Activated CD8-positive, alpha-beta memory T cell treated with anti-CD3 and anti-CD28 coated beads, Interleukin-2, amount 50 U/mL, for 24 hours (primary cell): ENCODE data around the gene FAM210B.
"Not testable (repeated sequence)": the region's sequence is repeated elsewhere in the genome, so short reads cannot be mapped to it uniquely, and the experiment has no call there.

Source experiments
- DNase-seq: peaks from one replicate; pipeline ENCODE4 v3.0.0-alpha.2; 2020; ENCODE audit errors: extremely low read depth

FAM210B gene

DNA sequence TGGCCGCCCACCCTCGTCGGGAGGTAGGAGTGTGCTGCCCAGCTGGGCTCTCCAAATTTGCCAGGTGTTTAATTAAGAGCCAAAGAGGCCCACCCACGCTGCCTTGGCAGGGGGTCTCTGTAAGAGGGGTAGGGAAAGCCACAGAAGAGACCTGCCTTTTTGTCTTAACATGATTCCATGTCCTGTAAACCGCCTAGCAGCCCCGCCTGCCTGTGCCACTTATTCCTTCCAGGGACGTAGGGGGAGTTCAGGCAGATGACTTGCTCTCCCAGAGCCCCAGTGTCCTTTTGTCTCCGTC is 2.1 kb downstream of the FAM210B start:
- no peak for DNase-seq

DNA sequence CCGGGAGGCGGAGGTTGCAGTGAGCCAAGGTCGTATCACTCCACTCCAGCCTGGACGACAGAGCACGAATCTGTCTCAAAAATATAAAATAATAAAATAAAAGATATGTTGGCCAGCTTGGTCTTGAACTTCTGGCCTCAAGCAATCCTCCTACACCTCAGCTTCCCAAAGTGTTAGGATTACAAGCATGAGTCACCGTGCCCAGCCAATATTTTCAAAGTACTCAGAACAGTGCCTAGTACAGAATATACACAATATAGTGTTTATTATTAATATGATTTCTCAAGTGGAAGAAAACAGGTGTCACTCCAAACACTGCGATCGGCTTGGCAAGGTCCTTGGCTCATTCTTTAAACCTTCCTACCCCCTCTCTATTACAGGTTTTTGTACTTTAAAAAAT is 3.1 kb downstream of the FAM210B start:
- DNase-seq = no peak

DNA sequence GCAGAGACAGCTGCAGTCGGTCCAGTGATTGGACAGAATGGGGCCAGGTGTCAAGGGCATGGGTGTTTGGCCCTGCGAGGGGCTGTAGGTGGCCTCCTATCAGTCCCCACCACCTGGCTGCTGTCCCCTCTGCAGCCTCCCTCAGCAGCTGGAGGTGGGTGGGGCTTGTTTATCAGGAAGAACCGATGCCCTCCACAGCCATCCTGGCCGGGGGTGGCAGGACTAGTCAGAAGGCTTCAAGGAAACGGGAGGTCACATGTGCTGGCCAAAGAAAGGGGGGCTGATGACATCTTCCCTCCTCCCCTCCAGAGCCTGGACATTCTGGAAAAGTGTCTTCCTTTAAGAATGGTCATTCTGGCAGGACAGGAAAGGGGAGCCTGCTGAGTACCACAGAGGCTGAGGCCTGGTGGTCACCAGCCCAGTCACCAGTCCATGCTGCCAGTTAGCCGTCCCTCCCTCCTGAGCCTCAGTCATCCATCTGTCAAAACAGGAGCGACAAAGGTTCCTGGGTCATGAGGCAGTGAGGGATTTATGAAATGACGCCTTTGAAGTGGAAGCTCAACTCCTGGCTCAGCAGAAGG is 4.1 kb downstream of the FAM210B start:
- no peak for DNase-seq

DNA sequence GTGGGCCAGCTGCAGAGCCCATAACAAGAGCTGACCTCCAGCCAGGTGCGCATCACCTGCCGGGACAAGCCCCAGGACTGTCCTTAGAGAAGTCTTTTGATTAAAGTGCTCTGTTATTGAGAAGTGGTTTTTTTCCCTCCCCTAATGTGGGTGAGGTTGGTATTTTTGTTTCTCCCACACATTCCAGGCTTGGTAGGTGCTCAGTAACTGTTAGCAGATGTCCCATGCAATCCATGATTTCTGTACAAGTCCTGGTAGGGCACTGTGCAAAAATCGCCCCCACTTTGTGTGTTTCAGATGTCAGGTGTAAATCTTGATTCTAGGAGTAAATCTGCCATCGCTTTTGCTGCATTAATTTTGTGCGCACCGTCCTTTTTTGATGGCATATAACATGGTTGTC is 4.7 kb downstream of the FAM210B start:
- no peak for DNase-seq

DNA sequence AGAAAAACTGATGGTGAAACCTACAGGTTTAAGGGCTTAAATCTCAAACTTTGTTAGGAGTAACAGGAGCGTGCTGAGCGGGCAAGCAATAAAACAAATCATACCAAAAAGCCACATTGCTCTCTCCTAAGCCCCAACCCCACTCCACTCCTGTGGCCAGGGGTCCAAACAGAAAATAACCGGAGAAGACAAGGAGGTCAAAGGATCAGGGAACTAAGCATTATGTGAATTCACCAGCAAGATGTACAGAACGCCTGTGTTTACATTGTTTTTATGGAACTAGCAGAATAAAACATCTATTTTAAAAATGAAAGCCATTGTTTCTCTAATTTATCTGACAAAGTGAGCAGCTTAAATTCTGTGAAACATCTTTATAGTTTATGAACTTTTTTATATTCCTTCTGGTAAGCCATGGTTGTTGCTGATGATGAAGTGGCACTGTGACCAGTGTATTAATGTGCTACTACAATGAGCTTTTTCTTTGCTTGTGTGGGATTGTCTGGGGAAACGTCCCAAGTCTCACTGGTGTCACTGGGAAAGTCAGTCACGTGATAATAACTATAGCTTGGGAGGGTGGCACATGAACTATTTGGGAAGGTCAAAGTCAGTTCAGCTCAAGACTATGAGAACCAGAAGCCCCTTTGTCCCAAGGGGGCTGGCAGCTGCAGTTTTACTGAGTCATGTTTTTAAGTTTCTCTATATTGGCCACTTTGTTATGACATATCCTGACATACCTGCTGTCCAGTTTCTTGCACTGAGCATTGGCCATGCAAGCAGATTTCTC is 9.8 kb downstream of the FAM210B start:
- no peak for DNase-seq

DNA sequence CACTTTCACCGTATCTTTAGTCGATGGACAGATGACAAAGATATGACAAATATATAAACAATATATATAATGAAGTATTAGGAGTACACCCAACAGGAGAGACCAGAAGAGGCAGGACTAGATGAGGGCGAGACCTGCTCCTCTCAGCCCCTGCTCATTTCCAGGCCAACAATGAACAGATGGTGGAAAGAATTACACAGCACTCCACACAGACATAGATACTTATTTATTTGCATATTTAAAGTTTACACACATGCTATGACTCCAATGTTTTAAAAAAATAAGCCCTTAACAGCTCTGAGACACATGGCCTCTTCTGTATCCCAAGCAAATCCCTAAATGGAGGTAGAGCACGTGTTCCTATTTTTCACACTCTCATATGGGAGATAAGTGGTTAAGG is 10.4 kb downstream of the FAM210B start:
- no peak for DNase-seq

DNA sequence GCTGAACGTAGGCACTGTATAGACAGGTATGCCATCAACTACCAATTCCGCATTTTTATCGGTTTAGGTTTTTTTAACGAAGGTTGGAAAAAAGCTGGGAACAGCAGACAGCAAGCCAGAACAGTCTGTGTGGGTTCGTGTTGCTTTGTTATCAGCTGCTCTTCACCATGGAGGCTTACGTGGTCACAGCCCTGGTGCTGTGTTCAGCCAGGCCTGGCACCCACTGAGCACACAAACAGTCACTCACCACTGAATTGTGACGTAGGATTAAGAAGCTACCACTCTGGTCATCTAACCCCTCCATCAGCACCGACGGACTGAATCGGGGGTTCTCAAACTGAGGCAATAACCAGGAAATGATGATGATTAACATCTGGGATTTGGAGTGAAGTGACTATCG is 13.2 kb downstream of the FAM210B start:
- no peak for DNase-seq

DNA sequence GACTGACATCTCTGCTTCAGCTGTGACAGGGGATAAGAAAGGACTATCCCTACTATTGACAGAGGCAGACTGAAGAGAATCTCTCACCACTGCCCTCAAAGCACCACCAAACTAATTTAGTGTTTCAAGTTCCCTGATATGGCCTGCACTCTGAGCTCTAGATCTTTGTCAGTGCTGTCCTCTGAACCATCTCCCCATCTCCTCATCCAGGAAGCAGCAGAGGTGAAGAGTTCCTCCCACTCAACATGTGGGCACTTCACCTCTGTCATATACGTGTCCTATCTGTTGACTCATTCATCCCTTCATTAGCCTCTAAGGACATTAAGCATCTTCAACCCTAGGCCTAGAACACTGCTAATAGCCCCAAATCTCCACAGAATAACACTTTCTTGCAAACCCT is 14.1 kb downstream of the FAM210B start:
- DNase-seq = no peak

DNA sequence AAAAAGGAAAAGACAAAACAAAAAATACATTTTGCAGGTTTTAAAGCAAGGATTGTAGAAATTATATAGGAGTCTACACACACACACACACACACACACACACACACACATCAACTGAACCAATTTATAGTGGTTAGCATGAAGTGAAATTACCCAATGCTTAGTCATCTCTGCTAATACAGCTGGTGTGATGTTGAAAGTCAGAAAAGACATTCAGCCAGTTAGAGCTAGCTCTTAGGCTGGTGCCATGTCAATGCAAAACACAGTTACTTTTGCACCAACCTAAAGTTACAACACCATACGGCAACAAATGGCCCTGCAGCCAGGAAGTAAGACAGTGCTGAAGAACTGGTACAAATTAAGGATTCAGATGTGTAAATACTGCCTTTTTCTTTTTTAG is 15.2 kb downstream of the FAM210B start:
- DNase-seq = no peak

DNA sequence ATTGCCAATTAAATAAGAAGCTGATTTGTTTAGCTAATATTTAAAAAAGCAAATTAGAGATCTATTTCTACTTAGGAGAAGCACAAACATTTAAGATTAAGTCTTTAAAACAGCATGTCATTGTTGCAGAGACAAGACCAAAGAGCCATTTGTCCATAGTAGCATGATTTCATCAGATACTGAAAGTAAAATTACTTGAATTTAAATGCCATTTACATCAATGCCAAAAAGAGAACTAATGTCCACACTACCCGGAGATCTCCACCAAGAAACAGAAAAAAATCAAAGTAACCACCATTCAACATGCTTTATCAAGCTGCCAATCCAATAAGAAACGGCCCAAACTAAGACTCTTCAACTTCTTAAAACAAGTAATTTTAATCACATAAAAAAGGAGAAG is 17.6 kb downstream of the FAM210B start:
- DNase-seq = no peak

DNA sequence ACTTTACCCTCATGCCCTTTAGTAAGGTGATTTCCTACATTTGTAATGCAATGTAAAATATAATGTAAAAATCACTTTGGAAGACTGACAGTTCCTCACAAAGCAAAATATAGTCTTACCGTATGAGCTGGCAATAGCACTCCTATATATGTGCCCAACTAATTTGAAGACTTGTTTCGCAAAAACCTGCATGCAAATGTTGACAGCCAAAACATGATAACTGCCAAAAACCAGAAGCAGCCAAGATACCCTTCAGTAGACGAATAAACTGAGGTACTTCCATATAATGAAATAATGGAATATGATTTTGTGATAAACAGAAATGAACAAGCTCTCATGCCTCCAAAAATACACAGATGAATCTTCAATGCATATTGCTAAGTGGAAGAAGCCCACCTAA is 19.6 kb downstream of the FAM210B start:
- no peak for DNase-seq

DNA sequence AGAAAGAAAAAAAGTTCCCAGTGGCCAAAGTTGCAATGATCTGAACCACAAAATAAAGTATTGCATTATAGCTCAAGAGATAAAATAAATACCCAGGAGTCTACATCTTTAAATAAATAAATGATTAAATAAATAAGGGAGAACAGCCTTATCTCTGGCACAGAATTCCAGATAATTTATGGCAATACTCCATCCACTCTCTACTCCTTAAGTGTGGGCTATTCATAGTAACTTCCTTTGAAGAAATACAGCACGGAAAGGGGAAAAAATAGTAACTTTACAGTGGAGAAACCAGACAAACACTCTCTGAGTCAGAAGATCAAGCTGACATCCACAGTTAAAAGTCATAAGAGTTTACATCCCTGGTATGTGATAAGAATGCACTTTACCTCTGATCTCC is 21.6 kb downstream of the FAM210B start:
- DNase-seq = no peak

DNA sequence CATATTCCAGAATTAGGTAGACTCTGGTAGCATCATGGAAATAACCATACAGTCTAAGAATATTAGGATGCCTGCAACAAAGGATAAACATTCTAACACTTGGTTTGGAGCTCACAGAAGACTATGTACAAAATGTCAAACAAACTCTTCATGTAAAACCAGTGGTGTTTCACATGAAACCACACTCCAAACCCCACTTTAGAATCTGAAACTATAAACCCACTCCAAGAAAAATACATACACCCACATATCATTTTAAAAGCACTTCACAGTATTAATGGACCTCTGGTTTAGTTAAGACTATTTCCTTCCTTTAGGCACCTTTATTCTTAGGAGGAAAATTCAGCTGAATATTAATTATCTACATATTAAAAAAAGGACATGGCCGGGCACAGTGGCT is 22.7 kb downstream of the FAM210B start:
- DNase-seq = no peak

DNA sequence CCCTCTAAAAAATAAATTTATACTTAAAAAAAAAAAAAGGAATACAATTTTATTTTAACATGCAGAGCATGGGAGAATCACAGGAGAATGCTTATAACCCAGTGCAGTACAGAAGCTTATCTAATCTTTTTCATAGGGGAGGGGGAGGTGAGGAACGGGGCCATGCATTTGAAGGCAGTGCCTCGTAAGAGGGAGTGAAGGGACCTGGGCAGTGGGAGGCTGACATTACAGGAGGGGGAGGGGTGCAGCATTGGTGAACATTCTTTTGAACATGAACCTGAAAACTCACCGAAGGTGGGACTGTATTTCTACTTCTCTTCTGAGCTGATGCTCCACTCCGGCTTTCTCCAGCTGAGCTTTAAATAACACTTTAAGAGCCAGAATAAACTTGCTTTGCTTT is 23.9 kb downstream of the FAM210B start:
- DNase-seq = no peak

DNA sequence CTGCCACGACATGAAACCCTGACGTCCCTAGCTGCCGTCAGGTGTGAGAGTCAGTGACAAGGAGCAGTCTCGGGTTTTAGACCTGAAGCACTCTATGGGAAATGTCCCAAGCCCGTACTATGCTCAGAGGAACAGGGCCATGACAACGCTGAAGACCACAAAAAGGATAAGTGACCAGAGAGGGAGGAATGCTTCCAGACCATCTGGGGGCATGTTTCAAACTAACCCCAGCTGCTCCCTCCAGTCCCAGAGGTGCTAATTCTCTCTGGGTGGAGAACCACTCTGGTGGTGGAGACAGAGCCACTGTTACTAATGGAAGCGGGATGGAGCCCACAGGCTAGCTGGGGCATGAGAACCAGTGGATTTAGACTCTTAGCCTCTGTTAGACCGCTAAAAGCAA is 24.6 kb downstream of the FAM210B start:
- no peak for DNase-seq

DNA sequence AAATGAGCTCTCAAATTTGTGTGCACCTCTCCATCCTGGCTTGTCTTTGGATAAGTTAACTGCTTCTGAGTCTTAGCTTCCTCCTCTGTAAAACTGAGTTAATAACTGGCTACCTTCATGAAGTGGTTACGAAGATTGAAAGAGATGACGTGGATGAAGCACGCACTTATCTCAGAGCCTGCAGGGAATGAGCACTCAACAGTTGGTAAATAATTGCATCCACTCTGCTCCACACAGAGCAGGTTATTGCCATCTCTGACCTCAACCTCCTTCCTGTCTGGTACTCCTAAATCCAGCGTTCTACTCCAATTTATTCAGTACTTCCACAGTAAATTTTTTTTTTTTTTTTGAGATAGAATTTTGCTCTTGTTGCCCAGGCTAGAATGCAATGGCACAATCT is 26.4 kb downstream of the FAM210B start:
- no peak for DNase-seq

DNA sequence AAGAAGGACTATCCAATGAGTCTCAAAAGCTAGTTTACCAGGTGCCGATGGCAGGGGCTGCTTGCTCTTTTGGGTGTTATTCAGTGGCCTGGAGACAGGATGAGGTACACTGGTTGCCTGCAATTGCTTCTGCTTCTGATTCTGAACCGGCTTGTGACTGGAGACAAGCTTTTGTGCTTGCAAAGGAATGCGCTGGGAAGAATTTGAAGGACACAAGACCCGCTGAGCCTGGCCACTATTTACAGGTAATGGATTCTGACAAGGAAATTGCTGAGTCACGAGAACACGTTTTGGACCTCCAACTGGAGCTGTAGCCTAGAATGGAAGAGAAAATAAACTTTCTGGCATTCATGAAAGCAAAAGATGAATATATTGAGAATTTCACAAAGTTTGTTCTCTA is 27.4 kb downstream of the FAM210B start:
- no peak for DNase-seq

DNA sequence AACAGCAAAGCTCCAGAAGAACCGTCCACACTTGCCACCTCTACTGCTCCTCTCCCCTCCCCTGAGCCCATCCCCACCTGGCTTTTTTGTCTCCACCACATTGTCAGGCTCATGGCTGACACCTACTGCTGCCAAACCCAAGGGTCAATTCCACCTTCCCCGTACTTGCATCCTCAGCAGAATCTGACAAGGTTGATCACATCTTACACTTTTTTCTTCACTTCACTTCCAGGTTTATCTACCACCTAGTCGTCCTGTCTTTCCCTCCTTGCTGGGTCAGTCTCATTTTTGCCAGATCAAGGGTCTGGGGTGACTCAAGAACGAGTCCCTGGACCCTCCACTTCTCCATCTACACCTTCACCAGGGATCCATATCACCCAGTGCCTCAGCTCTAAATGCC is 30.1 kb downstream of the FAM210B start:
- no peak for DNase-seq

DNA sequence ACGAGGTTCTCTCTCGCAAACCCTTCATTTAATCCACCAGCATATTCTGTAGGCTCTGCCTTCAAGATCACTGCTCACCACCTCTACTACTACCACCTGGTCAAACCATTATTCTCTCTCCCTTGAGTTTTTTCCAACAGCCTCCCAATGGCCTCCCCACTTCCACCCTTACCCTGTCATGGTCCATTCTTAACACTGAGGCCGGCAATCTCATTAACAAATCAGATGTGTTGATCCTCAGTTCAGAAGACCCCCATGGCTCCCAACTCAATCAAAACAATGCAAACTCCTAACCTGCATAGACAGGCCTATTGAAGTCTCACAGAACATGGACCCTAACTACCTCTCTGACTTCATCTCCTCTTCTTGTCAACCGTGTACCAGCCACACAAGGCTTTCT is 31.0 kb downstream of the FAM210B start:
- DNase-seq = no peak

DNA sequence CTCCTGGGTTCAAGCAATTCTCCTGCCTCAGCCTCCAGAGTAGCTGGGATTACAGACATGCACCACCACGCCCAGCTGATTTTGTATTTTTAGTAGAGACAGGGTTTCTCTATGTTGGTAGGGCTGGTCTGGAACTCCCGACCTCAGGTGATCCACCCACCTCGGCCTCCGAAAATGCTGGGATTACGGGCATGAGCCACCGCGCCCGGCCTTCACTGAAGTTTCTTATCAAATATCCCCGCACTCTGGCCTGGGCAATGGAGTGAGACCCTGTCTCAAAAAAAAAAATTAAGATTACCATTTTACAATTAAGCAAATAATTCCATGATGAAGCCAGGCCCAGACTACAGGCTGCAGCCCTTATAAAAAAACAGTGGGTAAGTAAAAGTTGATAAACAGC is 31.6 kb downstream of the FAM210B start:
- not testable (repeated sequence) for DNase-seq

DNA sequence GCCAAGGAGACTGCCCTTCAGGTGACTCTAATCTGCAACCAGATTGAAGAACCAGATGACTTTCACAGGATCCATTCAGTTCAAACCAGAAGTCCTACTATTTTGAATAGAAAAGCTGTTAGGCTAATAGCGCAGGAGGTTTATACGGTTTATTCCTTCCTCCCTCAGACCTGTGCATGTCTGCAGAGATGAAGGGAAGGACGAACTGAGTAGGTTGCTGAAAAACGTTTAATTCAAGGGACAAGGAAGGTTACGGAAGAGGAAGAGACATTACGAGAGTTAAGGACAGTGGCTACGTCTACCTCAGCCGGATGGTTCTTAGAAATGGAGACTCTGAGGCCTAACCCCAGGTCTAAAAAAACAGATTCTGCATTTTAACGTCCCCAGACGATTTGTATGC is 32.3 kb downstream of the FAM210B start:
- DNase-seq = no peak

DNA sequence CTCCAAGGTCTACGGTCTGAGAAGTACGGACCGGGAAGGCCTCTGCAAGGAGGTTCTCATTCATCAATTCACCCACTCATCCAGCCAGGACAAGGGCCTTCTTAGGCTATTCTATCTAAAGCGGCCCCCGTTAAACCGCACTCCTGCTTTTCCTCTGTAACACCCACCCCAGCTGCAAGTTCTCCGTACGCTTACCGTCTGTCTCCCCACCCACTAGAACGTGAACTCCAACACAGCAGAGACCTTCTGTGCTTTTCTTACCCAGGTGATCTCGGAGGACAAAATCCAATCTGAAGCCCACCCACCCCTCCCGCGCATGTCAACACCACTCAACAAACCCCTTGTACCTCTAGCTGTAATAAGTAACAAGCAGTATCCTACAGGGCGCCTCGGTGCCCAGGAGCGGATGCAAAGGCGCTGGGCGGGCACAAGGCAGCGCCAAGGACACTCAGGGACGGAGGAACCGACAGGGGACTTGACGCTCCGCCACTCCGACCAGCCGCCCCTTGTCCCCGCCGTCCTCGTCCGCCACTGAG is 32.9 kb downstream of the FAM210B start:
- DNase-seq = no peak

DNA sequence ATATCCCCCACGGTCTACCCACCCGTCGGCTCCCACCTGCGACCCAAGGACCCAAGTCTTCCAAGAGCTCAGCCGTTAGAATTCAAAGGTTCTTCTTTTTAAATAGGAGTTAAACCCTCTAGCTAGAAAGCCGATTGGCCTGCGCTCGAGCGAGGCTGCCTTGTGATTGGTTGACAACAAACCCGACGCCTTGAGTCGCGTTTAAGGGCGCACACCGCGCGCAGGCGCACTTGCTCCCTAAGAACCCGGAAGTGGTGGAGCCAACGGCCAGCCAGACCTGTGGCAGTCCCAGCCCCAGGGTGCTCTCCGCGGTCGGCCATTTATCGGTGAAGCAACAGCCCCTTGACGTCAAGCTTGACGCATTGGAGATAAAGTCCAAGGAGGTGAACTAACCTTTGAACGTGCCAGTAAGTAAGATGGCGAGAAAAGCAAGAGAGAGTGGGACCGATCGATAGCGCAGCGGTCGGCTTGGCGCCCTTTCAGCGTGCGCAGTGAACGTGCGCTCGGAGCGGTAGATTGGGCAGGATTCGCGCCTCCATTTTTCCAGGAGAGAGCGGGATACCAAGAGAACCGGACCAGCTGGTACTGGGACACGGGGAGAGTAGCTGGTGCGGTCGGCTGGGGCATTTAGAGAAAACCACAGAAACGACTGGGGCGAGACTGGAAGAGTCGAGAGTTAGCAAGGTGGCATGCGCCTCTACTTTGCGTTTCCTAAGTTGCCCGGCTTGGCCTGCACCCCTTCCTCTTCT is 33.5 kb downstream of the FAM210B start, which contains the start of the genes AURKA and CSTF1:
AURKA (minus strand) TSS at position 84 of the 749 bp plus-strand sequence. CDS start 4,018 bp downstream, outside the sequence.
CSTF1 (plus strand) TSS at position 514 of the 749 bp plus-strand sequence. CDS start 2,908 bp downstream, outside the sequence.
- peak; percentile 100 for DNase-seq
